Transverse colon (tissue), 4 donors: ENCODE results near the gene ETS2. TPM values are rescaled to one million over a fixed set of nuclear protein-coding genes. Genes with fewer than 3 reads are reported as not detected.

Experiments used
- DNase-seq: peaks from one replicate; pipeline ENCODE4 v3.0.0-alpha.2; 2019
- H3K27ac ChIP-seq, 4 donors: fragments of 200-600 bp; sonication (generic); 2 replicates each; pipeline ENCODE4 v1.5.1; 2016 to 2018; ENCODE audit warnings: inconsistent platforms in 4 of 4
- H3K27me3 ChIP-seq: fragments of 200-600 bp; sonication (generic); 2 replicates; pipeline ENCODE4 v1.5.1; 2017; ENCODE audit warnings: inconsistent platforms
- H3K36me3 ChIP-seq, 4 donors: fragments of 200-600 bp; sonication (generic); 2 replicates each; pipeline ENCODE4 v1.5.1; 2017 to 2019; ENCODE audit warnings: inconsistent platforms in 4 of 4
- H3K4me1 ChIP-seq, 4 donors: fragments of 200-600 bp; sonication (generic); 2 replicates each; pipeline ENCODE4 v1.5.1; 2017 to 2020; ENCODE audit warnings: inconsistent platforms in 4 of 4
- H3K4me3 ChIP-seq, 4 donors: fragments of 200-600 bp; sonication (generic); 1 replicate in 1 of 4; 2 replicates in 3 of 4; pipeline versions ENCODE4 v1.5.1 to v1.6.1; 2017 to 2019; ENCODE audit warnings: inconsistent platforms in 4 of 4
- H3K9me3 ChIP-seq, 2 donors: fragments of 200-600 bp; sonication (generic); 2 replicates each; pipeline ENCODE4 v1.5.1; 2017 to 2019; ENCODE audit warnings: inconsistent platforms in 2 of 2
- CTCF ChIP-seq, 5 experiments: fragments of 200-600 bp in 3 of 5; fragments of 450-650 bp in 2 of 5; sonication (generic) in 3 of 5; IDR thresholded peaks; 1 replicate in 2 of 5; 2 replicates in 3 of 5; pipeline ENCODE4 v1.5.1; 2016 to 2017; ENCODE audit warnings: antibody characterized with exemption in 5 of 5, inconsistent platforms in 3 of 5, mild to moderate bottlenecking in 2 of 5, moderate library complexity in 1 of 5
- EP300 ChIP-seq: sonication (generic); formaldehyde crosslinking; IDR thresholded peaks from one replicate; pipeline ENCODE4 v1.6.1; 2017; ENCODE audit warnings: antibody characterized with exemption, low read depth
- POLR2A ChIP-seq: fragments of 450-650 bp; IDR thresholded peaks from one replicate; pipeline ENCODE4 v1.6.1; 2016; ENCODE audit warnings: antibody characterized with exemption, mild to moderate bottlenecking, moderate library complexity
- POLR2AphosphoS5 ChIP-seq, 3 donors: sonication (generic); formaldehyde crosslinking; IDR thresholded peaks; one replicate each; pipeline ENCODE4 v1.6.1; 2016; ENCODE audit warnings: antibody characterized with exemption in 3 of 3
- WGBS, 2 donors: methylation state at CpG; one replicate each; pipeline ENCODE4 v1.1.5; 2018; ENCODE audit warnings: low coverage in 1 of 2; 5-methylcytosine and 5-hydroxymethylcytosine counted together
- in situ Hi-C, 4 donors: fragments of 200-750 bp; cut with MboI; loops; one replicate each; pipeline versions ENCODE4 v1.15.0 to v1.15.1; 2017; ENCODE audit warnings: low sequenced_read_pairs in 3 of 4, low pct_ligation_motif_present in 1 of 4, low pct_unique_long_range_greater_than_20kb in 1 of 4
- intact Hi-C: fragments of 100-400 bp; cut with DNase I; formaldehyde crosslinking; loops from one replicate; pipeline ENCODE4 v1.15.1; 2023; ENCODE audit warnings: low total_unique reads
- total RNA-seq, 4 donors: library from RNA; depleted of rRNA; stranded (reverse); fragments of >200 nt; gene quantifications; one replicate each; pipeline ENCODE4 v1.1.0, GENCODE V29; 2016

Gene ETS2
- total RNA-seq, 4 donors from 2014 or later = 55.1 to 174 (median 127) TPM

GRCh38 chr21:38863843-38864363 is 58.2 kb downstream of the ETS2 start:
- intact Hi-C loops = no loop called here
- in situ Hi-C loops = no loop called here
- TF ChIP-seq CTCF (IDR thresholded peaks at IDR 0.05) = no peak
- no peak for TF ChIP-seq EP300
- no peak for TF ChIP-seq POLR2A
- TF ChIP-seq POLR2AphosphoS5 (IDR thresholded peaks at IDR 0.05) = no peak
- 88 to 100% methylated on average over 3 to 8 of the region's 8 CpGs for WGBS, 2 donors
- Histone ChIP-seq H3K9me3 (no peaks in the 10 kb centered on the region), H3K4me3 (no peak overlapping the region), H3K36me3 (no peaks in the 10 kb centered on the region), H3K27ac (no peak overlapping the region), H3K4me1 (no peaks in the 10 kb centered on the region), H3K27me3 (no peaks in the 10 kb centered on the region)
- no peak for DNase-seq

GRCh38 chr21:38864964-38865363 is 59.2 kb downstream of the ETS2 start:
- WGBS, 2 donors = 77 to 88% methylated on average over 1 to 3 of the region's 3 CpGs

GRCh38 chr21:38869196-38869595 is 63.5 kb downstream of the ETS2 start:
- Histone ChIP-seq H3K27ac (no peak overlapping the region), H3K9me3 (no peaks in the 10 kb centered on the region), H3K4me3 (no peak overlapping the region), H3K4me1 (no peaks in the 10 kb centered on the region), H3K27me3 (no peaks in the 10 kb centered on the region), H3K36me3 (no peaks in the 10 kb centered on the region)
- in situ Hi-C loops (no loop called here), intact Hi-C loops (no loop called here)
- no peak for TF ChIP-seq POLR2A
- TF ChIP-seq POLR2AphosphoS5 (IDR thresholded peaks at IDR 0.05) = no peak
- no peak for TF ChIP-seq CTCF (IDR thresholded peaks at IDR 0.05)
- TF ChIP-seq EP300 = no peak
- DNase-seq = no peak
- whole genome bisulfite sequencing, 2 donors = 87 to 93% methylated on average over 2 to 3 of the region's 3 CpGs

More at GRCh38 chr21:38864964-38865363, 59.2 kb downstream of the ETS2 start:
- intact Hi-C loops = no loop called here
- H3K27me3 ChIP-seq = no peaks in the 10 kb centered on the region
- H3K9me3 ChIP-seq = no peaks in the 10 kb centered on the region
- no peak for DNase-seq
- no peak overlapping the region for H3K27ac ChIP-seq
- H3K4me1 ChIP-seq = no peaks in the 10 kb centered on the region
- in situ Hi-C loops = no loop called here
- H3K36me3 ChIP-seq = no peaks in the 10 kb centered on the region
- no peak overlapping the region for H3K4me3 ChIP-seq
- TF ChIP-seq CTCF (IDR thresholded peaks at IDR 0.05) (no peak), EP300 (no peak), POLR2AphosphoS5 (IDR thresholded peaks at IDR 0.05) (no peak), POLR2A (no peak)

GRCh38 chr21:38869946-38870345 is 64.2 kb downstream of the ETS2 start:
- WGBS, 2 donors = 86 to 88% methylated on average over 3 of the region's 3 CpGs
- DNase-seq = no peak
- TF ChIP-seq CTCF (IDR thresholded peaks at IDR 0.05) = peak in 1 of 5 experiments; percentile 10
- no peak for TF ChIP-seq POLR2AphosphoS5 (IDR thresholded peaks at IDR 0.05)
- no peak for TF ChIP-seq EP300
- TF ChIP-seq POLR2A = no peak
- in situ Hi-C loops = no loop called here
- intact Hi-C loops = no loop called here
- Histone ChIP-seq H3K4me3 (no peak overlapping the region), H3K9me3 (no peaks in the 10 kb centered on the region), H3K27ac (no peak overlapping the region), H3K4me1 (no peaks in the 10 kb centered on the region), H3K27me3 (no peaks in the 10 kb centered on the region), H3K36me3 (no peaks in the 10 kb centered on the region)
